ENCODE measurements around the gene SESN2.
A peak's percentile ranks its signal among the peaks of the same experiment; 100 is the strongest.

SESN2 gene

GRCh38 chr1:28259252-28259933, at the start of gene SESN2:
Gene SESN2, plus strand, starts transcription at chr1:28259518. Its CDS starts 330 bp downstream, at chr1:28259848.
- peak; percentile 95 to 98 for DNase-seq

- DNase-seq, result no peak
These were observed 49.6 kb upstream of the SESN2 start for GRCh38 chr1:28209700-28210099.

GRCh38 chr1:28213315-28213714, 46.0 kb upstream of the SESN2 start:
- no peak for DNase-seq

- no peak for DNase-seq
These were observed 30.2 kb upstream of the SESN2 start for GRCh38 chr1:28229089-28229488.

- no peak for DNase-seq
These were observed 29.3 kb upstream of the SESN2 start for GRCh38 chr1:28229996-28230395.

- DNase-seq, result peak; percentile 86 to 87
These were observed 26.6 kb upstream of the SESN2 start, which contains the start of gene DNAJC8 for GRCh38 chr1:28232558-28233263. Gene DNAJC8, minus strand, starts transcription at chr1:28233029. Its CDS starts 31 bp downstream, at chr1:28232998.

- DNase-seq, result no peak
These were observed 26.1 kb upstream of the SESN2 start for GRCh38 chr1:28233264-28233606.

GRCh38 chr1:28235755-28236655, 23.3 kb upstream of the SESN2 start, which contains the start of gene ATP5IF1:
Gene ATP5IF1, plus strand, starts transcription at chr1:28236124. Its CDS starts 60 bp downstream, at chr1:28236184.
- DNase-seq, result peak; percentile 96 to 97

GRCh38 chr1:28236656-28237322, 22.5 kb upstream of the SESN2 start:
- DNase-seq, result no peak

- no peak for DNase-seq
These were observed 20.3 kb upstream of the SESN2 start for GRCh38 chr1:28239004-28239403.

- no peak for DNase-seq
These were observed 19.3 kb upstream of the SESN2 start for GRCh38 chr1:28240024-28240423.

GRCh38 chr1:28241638-28242241, 17.6 kb upstream of the SESN2 start:
- no peak for DNase-seq

- DNase-seq, result peak in 1 of 2 experiments; percentile 33
These were observed 15.5 kb upstream of the SESN2 start for GRCh38 chr1:28243685-28244311.

GRCh38 chr1:28244549-28245251, 14.6 kb upstream of the SESN2 start:
- DNase-seq, result no peak

GRCh38 chr1:28246427-28246832, 12.9 kb upstream of the SESN2 start:
- DNase-seq, result peak; percentile 70 to 79

- no peak for DNase-seq
These were observed 11.6 kb upstream of the SESN2 start for GRCh38 chr1:28247612-28248272.

GRCh38 chr1:28248273-28249012, 10.9 kb upstream of the SESN2 start:
- peak; percentile 75 to 84 for DNase-seq

GRCh38 chr1:28249013-28249865, 10.1 kb upstream of the SESN2 start:
- DNase-seq, result peak; percentile 66 to 69

GRCh38 chr1:28249866-28250295, 9.4 kb upstream of the SESN2 start:
- no peak for DNase-seq
